ENCODE measurements around the gene EHMT1.
"Not testable (repeated sequence)": the region's sequence is repeated elsewhere in the genome, so short reads cannot be mapped to it uniquely, and the experiment has no call there.

Gene EHMT1

DNA sequence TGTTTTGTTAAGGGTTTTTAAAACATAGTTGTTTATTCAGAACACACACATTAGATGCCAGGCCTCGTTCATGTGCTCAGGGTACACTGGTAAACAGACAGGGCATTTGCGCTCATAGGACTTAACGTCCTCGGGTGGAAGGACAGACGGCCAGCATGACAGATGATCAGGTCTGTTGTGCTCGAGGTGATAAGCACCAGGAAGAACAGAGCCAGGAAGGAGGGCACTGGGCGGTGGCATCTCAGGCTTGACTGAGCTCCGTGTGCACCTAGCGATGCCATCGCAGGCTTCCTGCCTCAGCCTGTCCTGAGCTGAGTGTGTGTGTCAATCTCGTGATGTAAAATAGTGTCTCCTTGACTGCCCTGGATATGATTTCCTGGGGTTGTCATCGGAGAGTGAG is 96.5 kb downstream of the EHMT1 start:
- H3K4me3 ChIP-seq (ENCODE audit: low read depth, low read length), result no peak overlapping the region
- TF ChIP-seq, protein P1, sequence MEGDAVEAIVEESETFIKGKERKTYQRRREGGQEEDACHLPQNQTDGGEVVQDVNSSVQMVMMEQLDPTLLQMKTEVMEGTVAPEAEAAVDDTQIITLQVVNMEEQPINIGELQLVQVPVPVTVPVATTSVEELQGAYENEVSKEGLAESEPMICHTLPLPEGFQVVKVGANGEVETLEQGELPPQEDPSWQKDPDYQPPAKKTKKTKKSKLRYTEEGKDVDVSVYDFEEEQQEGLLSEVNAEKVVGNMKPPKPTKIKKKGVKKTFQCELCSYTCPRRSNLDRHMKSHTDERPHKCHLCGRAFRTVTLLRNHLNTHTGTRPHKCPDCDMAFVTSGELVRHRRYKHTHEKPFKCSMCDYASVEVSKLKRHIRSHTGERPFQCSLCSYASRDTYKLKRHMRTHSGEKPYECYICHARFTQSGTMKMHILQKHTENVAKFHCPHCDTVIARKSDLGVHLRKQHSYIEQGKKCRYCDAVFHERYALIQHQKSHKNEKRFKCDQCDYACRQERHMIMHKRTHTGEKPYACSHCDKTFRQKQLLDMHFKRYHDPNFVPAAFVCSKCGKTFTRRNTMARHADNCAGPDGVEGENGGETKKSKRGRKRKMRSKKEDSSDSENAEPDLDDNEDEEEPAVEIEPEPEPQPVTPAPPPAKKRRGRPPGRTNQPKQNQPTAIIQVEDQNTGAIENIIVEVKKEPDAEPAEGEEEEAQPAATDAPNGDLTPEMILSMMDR (IDR thresholded peaks at IDR 0.05; ENCODE audit: borderline replicate concordance, insufficient read depth, low read depth, low read length), result no peak

DNA sequence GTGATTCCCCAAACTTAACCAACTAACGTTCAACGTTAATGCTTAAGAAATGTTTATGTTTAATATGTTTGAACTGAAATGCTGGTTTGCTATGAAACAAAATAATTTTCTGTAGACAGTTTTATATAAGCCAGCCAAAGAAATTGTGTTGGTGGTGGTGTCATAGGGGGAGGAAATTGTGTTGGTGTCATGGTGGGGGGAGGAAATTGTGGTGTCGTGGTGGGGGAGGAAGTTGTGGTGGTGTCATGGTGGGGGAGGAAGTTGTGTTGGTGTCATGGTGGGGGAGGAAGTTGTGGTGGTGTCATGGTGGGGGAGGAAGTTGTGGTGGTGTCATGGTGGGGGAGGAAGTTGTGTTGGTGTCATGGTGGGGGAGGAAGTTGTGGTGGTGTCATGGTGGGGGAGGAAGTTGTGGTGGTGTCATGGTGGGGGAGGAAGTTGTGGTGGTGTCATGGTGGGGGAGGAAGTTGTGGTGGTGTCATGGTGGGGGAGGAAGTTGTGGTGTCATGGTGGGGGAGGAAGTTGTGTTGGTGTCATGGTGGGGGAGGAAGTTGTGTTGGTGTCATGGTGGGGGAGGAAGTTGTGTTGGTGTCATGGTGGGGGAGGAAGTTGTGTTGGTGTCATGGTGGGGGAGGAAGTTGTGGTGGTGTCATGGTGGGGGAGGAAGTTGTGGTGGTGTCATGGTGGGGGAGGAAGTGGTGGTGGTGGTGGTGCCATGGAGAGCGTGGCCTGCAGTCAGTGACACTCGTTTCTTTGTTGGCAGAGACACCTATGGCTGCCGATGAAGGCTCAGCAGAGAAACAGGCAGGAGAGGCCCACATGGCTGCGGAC is 97.3 kb downstream of the EHMT1 start:
- not testable (repeated sequence) for H3K4me3 ChIP-seq (ENCODE audit: low read depth, low read length)

DNA sequence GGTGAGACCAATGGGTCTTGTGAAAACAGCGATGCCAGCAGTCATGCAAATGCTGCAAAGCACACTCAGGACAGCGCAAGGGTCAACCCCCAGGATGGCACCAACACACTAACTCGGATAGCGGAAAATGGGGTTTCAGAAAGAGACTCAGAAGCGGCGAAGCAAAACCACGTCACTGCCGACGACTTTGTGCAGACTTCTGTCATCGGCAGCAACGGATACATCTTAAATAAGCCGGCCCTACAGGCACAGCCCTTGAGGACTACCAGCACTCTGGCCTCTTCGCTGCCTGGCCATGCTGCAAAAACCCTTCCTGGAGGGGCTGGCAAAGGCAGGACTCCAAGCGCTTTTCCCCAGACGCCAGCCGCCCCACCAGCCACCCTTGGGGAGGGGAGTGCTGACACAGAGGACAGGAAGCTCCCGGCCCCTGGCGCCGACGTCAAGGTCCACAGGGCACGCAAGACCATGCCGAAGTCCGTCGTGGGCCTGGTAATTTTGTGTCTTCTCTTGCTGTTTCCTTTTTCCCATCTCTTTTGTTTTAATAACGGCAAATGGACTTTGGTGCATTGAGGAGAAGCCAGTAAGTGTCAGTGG is 98.0 kb downstream of the EHMT1 start:
- H3K4me3 ChIP-seq (ENCODE audit: low read depth, low read length), result no peak overlapping the region
- TF ChIP-seq, protein P1 (IDR thresholded peaks at IDR 0.05; ENCODE audit: borderline replicate concordance, insufficient read depth, low read depth, low read length), result no peak

DNA sequence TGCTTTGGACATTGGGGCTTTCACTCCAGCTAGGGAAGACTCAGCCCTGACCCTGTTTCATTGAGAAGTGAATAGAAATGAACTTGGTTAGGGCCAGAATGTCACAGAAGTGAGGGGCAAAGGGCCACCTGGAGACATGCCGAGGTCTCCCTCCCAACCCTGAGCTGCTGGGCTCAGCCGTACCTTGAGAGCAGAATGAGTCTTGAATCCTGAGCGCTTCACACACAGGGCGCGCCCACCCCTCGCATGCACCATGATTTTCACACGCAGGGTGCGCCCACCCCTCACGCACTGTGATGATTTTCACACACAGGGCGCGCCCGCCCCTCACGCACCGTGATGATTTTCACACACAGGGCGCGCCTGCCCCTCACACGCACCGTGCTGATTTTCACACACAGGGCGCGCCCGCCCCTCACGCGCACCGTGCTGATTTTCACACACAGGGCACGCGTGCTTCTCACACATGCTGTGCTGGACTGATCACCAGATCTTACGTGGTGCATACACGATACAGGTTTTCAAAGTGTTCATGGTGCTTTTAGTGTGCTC is 99.0 kb downstream of the EHMT1 start:
- no peak overlapping the region for H3K4me3 ChIP-seq (ENCODE audit: low read depth, low read length)
- TF ChIP-seq, protein P1 (IDR thresholded peaks at IDR 0.05; ENCODE audit: borderline replicate concordance, insufficient read depth, low read depth, low read length), result no peak

DNA sequence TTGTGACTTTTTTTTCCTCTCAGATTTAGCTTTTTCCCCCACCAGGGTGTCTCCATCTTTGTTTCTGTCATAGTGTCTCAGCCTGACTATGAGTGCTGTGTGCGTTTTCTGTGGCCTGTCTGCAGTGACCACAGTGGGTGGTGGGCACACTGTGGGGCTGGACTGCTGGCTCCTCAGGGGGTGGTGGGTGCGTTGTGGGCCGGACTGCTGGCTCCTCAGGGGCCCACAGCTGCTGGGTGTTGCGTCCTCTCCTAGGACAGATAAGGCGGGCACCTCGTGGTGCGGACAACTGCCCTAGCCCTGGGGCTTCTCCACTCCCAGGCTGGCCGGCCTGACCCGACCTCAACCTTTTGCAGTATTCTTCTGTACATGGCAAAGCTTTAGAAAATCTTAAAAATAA is 100.4 kb downstream of the EHMT1 start:
- TF ChIP-seq, protein P1 (IDR thresholded peaks at IDR 0.05; ENCODE audit: borderline replicate concordance, insufficient read depth, low read depth, low read length), result no peak
- H3K4me3 ChIP-seq (ENCODE audit: low read depth, low read length), result no peak overlapping the region

DNA sequence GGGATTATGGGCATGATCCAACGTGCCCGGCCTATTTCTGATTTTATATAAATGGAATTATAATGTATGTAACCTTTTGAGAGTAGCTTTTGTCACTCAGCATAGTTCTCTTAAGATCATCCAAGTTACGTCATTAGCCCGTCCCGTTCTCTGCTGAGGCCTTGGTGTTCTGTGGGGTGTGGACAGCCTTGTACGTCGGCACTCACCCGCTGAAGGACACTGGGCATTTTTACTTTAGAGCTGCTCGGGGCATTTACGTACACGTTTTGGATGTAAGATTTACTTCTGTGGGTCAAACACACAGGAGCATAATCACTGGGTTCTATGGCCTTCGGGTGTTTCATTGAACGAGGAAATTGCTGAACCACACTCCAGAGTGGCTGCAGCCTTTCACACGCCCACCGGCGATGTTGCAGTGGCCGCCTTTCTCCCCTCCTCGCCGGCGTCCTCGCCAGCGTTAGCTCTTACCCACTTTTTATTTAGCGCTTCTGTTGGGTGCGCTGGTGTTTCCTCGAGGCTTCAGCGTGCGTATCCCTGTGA is 101.8 kb downstream of the EHMT1 start:
- H3K4me3 ChIP-seq (ENCODE audit: low read depth, low read length), result no peak overlapping the region
- TF ChIP-seq, protein P1 (IDR thresholded peaks at IDR 0.05; ENCODE audit: borderline replicate concordance, insufficient read depth, low read depth, low read length), result no peak

DNA sequence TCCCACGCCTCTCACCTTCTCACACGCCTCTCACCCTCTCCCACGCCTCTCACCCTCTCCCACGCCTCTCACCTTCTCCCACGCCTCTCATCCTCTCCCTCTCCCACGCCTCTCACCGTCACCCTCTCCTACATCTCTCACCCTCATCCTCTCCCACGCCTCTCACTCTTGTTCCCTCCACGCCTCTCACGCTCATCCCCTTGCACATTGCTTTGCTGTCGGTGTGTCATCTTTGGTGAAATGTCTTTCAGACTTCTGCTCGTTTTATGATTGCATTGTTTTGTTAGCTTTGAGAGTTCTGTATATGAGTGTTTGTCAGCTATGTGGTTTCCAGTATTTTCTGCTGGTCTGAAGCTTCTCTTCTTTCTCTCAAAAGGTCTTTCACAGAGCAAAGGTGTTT is 102.7 kb downstream of the EHMT1 start:
- no peak overlapping the region for H3K4me3 ChIP-seq (ENCODE audit: low read depth, low read length)
- TF ChIP-seq, protein P1 (IDR thresholded peaks at IDR 0.05; ENCODE audit: borderline replicate concordance, insufficient read depth, low read depth, low read length), result no peak

All from GM12875 (cell line).